Smooth muscle cell of bladder (primary cell): Measurements from ENCODE around the gene RAB32. TPM values are rescaled to one million over a fixed set of nuclear protein-coding genes. Genes with fewer than 3 reads are reported as not detected.

Experiments
- total RNA-seq: library from RNA; depleted of rRNA; stranded (reverse); fragments of >200 nt; gene quantifications from 2 replicates; pipeline ENCODE4 v1.2.3, GENCODE V29; 2014

Gene RAB32
- total RNA-seq, result 111 and 124 TPM in 2 replicates

GRCh38 chr6:146543211-146543939 is at the start of gene RAB32:
TSS of gene RAB32 (plus strand) at chr6:146543833. CDS start at chr6:146543872, 39 bp downstream.

DNA sequence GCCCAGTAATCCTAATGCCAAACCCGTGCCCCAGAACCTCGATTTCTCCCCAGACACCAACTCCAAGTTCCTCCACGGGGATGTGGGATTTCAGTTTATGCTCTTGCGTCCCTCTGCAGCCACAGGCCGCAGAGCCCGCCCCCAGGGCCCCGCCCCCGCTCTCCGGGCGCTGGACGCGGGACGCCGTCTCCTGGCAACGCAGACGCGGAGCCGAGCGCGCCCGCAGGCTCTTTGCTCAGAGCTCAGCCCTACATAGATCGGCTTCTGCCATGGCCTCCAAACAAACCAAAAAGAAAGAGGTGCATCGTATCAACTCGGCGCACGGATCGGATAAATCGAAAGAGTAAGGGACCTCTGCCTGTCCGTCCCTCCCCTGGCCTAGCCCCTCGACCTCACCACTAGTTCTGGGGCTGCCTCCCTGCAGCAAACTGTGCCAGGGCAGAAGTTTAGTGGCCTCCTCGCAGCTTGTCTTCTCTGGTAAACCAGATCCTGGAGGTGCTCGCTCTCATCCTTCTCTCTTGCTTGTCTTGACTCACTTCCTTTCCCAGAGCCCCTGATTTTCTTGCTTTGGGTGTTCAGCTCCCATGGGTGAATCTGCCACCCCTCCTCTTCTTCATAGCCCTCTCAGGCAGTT is 55.3 kb downstream of the RAB32 start, which contains the start of gene ADGB:
Gene ADGB (plus strand): TSS at position 201 of the 634 bp plus-strand sequence. CDS start 69 bp downstream, at position 270.

Other genes starting within 250 kb of the RAB32 start
- gene ADGB, start 55.1 kb downstream of the RAB32 start, total RNA-seq, result not detected in 2 replicates